Kidney (tissue), 14 donors: ENCODE measurements around the gene KCNK5. TPM values are rescaled to one million over a fixed set of nuclear protein-coding genes. Genes with fewer than 3 reads are reported as not detected.

ENCODE experiments used
- DNase-seq, 5 donors: peaks; one replicate each; pipeline ENCODE4 v3.0.0-alpha.2; 2013 to 2020
- FAIRE-seq: peaks from 2 replicates; lab custom pipeline; 2012; peaks lifted over from hg19 to GRCh38; lab: Jason Lieb, UNC
- H3K27ac ChIP-seq, 2 donors: one replicate each; pipeline ENCODE4 v1.7.0; 2013; ENCODE audit warnings: low read depth in 2 of 2, low read length in 2 of 2, inconsistent platforms in 1 of 2
- H3K27me3 ChIP-seq: one replicate; pipeline ENCODE4 v1.7.1; 2013; ENCODE audit warnings: low read length, inconsistent platforms; ENCODE audit not compliant: control insufficient read depth, insufficient read depth
- H3K36me3 ChIP-seq, 3 donors: one replicate each; pipeline versions ENCODE4 v1.7.0 to v1.7.1; 2013; ENCODE audit warnings: low read length in 3 of 3, control low read depth in 1 of 3, inconsistent platforms in 1 of 3; ENCODE audit not compliant: insufficient read depth in 3 of 3, control insufficient read depth in 2 of 3
- H3K4me1 ChIP-seq, 3 donors: one replicate each; pipeline versions ENCODE4 v1.7.0 to v1.7.1; 2013; ENCODE audit warnings: low read length in 3 of 3, inconsistent platforms in 1 of 3, low read depth in 1 of 3; ENCODE audit not compliant: control insufficient read depth in 2 of 3, insufficient read depth in 2 of 3
- H3K4me3 ChIP-seq, 3 donors: one replicate each; pipeline versions ENCODE4 v1.7.0 to v1.8.1; 2013; ENCODE audit warnings: low read length in 3 of 3, control low read depth in 1 of 3, inconsistent platforms in 1 of 3
- H3K9ac ChIP-seq, 3 donors: one replicate each; pipeline versions ENCODE4 v1.7.0 to v1.7.1; 2013; ENCODE audit warnings: low read length in 3 of 3, control low read depth in 1 of 3, inconsistent platforms in 1 of 3
- H3K9me3 ChIP-seq, 3 donors: one replicate each; pipeline versions ENCODE4 v1.7.0 to v1.7.1; 2013; ENCODE audit warnings: low read length in 3 of 3, control low read depth in 1 of 3, inconsistent platforms in 1 of 3; ENCODE audit not compliant: control insufficient read depth in 2 of 3, insufficient read depth in 1 of 3
- intact Hi-C: fragments of 100-400 bp; cut with DNase I; formaldehyde crosslinking; loops from one replicate; pipeline ENCODE4 v1.11.1; 2022
- polyA plus RNA-seq: library from polyadenylated mRNA; stranded (reverse); fragments of 350-450 nt; fragmentation: Illumina TruSeq; extraction: RNeasy Lipid Tissue Mini Kit (QIAGEN cat#74804); gene quantifications from one replicate; pipeline ENCODE4 v1.2.3, GENCODE V29; 2014; ENCODE audit warnings: low read depth, low replicate concordance; ENCODE audit not compliant: insufficient read depth
- total RNA-seq: library from RNA; stranded (reverse); fragmentation: NEBNext Ultra II Directional; extraction: Animal tissue kit (Norgen Biotek cat#: 25700); gene quantifications from one replicate; pipeline ENCODE4 v1.2.1, GENCODE V29; 2021
- TF ChIP-seq, protein P1 (sequence below): IDR thresholded peaks from 3 replicates; pipeline ENCODE4 v1.5.1; 2012; ENCODE audit warnings: mild to moderate bottlenecking, moderate library complexity, borderline replicate concordance; ENCODE audit not compliant: insufficient read depth; ENCODE audit errors: extremely low read depth
- donor health status: control.
- donor health status: control.
- donor health status: control.
- donor health status: control.
- donor health status: control.
- donor health status: DM: yes; HTN: yes; CAD: no.
- donor health status: Normal renal cell carcinoma (clear cell type).

KCNK5 gene
- total and polyA plus RNA-seq, 2 donors from 2014 or later = 48.4 to 77.0 TPM

DNA sequence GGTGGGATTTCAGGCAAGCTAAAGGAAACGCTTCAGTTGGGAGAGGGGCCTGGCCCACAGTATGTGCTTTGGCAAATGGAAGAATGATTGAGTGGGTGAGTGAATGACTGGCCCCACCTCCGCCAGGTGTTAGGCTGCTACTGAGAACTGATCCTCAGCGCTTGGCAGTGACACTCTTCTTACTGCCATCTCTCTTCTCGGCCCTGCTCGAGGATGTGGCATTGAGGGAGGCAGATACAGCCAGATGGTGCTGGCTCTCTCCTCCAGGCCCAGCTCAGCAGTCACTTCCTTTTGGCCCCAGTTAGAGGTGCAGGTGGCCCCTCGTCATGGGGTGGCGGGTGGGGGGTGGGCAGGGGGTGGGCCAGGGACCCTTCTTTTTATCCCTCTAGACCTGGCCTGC lies 38.9 kb upstream of the KCNK5 start:
- Histone ChIP-seq H3K4me1 (peaks cover 0 to 2% (median 0%) of the 10 kb centered on the region in 3 donors), H3K4me3 (no peak overlapping the region), H3K27ac (no peak overlapping the region), H3K27me3 (no peaks in the 10 kb centered on the region), H3K9me3 (no peaks in the 10 kb centered on the region), H3K36me3 (no peaks in the 10 kb centered on the region), H3K9ac (no peak overlapping the region)
- FAIRE-seq = no peak
- TF ChIP-seq, protein P1, sequence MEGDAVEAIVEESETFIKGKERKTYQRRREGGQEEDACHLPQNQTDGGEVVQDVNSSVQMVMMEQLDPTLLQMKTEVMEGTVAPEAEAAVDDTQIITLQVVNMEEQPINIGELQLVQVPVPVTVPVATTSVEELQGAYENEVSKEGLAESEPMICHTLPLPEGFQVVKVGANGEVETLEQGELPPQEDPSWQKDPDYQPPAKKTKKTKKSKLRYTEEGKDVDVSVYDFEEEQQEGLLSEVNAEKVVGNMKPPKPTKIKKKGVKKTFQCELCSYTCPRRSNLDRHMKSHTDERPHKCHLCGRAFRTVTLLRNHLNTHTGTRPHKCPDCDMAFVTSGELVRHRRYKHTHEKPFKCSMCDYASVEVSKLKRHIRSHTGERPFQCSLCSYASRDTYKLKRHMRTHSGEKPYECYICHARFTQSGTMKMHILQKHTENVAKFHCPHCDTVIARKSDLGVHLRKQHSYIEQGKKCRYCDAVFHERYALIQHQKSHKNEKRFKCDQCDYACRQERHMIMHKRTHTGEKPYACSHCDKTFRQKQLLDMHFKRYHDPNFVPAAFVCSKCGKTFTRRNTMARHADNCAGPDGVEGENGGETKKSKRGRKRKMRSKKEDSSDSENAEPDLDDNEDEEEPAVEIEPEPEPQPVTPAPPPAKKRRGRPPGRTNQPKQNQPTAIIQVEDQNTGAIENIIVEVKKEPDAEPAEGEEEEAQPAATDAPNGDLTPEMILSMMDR = no peak
- DNase-seq = no peak
- intact Hi-C loops = no loop called here

DNA sequence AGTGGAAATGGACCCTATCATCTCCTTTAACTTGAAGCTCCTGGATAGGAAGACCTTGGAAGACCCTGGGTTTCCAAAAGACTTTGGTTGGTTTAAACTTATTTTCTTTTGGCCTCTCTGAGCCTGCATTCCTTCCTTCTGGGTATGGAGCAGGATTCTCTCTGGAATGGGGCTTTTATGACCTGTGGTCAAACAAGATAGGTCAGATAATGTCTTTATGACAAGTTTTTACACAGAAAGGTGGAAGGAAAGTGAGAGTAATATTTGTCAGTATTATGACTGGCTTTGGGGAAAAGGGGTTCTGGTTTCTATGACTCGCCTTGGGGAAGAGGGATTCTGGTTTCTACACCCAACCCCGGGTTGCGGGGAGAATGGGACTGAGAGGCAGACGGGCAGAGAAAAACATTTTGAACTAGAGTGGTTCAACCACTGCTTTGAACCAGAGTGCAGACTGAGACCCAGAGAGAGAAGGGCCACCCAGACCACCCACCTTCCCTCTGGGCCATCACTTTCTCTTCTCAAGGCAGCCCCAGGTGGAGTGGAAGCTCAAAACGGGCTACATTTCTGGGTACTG lies 37.6 kb upstream of the KCNK5 start:
- no peak overlapping the region for H3K9ac ChIP-seq
- DNase-seq (no peak), FAIRE-seq (no peak)
- H3K4me3 ChIP-seq = no peak overlapping the region
- intact Hi-C loops = no loop called here
- no peaks in the 10 kb centered on the region for H3K27me3 ChIP-seq
- H3K9me3 ChIP-seq = no peaks in the 10 kb centered on the region
- peaks cover 0 to 7% (median 0%) of the 10 kb centered on the region in 3 donors for H3K4me1 ChIP-seq
- H3K36me3 ChIP-seq = no peaks in the 10 kb centered on the region
- TF ChIP-seq, protein P1 = no peak
- no peak overlapping the region for H3K27ac ChIP-seq

DNA sequence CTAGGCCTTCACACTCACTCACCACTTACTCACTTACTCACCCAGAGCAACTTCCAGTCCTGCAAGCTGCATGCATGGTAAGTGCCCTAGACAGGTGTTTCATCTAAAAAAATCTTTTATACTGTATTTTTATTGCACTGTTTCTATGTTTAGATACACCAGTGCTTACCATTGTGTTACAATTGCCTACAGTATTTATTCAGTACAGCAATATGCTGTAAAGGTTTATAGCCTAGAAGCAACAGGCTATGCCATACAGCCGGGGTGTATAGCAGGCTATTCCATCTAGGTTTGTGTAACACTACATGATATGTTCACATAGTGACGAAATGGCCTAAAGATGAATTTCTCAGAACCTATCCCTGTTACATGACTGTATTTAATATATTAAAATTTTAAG lies 37.1 kb upstream of the KCNK5 start:
- TF ChIP-seq, protein P1 = no peak
- H3K36me3 ChIP-seq = no peaks in the 10 kb centered on the region
- H3K9ac ChIP-seq = no peak overlapping the region
- H3K27me3 ChIP-seq = no peaks in the 10 kb centered on the region
- intact Hi-C loops = no loop called here
- peaks cover 0 to 9% (median 0%) of the 10 kb centered on the region in 3 donors for H3K4me1 ChIP-seq
- DNase-seq (no peak), FAIRE-seq (no peak)
- no peaks in the 10 kb centered on the region for H3K9me3 ChIP-seq
- no peak overlapping the region for H3K27ac ChIP-seq
- no peak overlapping the region for H3K4me3 ChIP-seq
